ENCODE measurements around the gene ATG5.
A peak's percentile ranks its signal among the peaks of the same experiment; 100 is the strongest.

ATG5 gene

GRCh38 chr6:106325336-106326178 is at the start of gene ATG5:
TSS of gene ATG5 (minus strand) at chr6:106325760. CDS start at chr6:106316208, 9,552 bp downstream.
- DNase-seq (ENCODE audit: low read depth, low spot score), result peak; percentile 92
- peak within 1 kb of the TSS; percentile 97 for H3K4me3 ChIP-seq (ENCODE audit: low read depth, low read length)
- no peak for TF ChIP-seq CTCF (IDR thresholded peaks at IDR 0.05; ENCODE audit: insufficient read depth, low read length, missing control alignments)
- CTCF ChIA-PET, result interaction anchor here (0.8 to 2.1 kb wide), 5 partner anchors 10 to 236 kb away, joined by 4 to 10 read pairs (median 6); no protein-coding TSS in a partner anchor
- POLR2A ChIA-PET, result interaction anchor here (0.6 kb wide), 2 partner anchors 823 to 1636 kb away, joined by 3 to 4 read pairs; no protein-coding TSS in a partner anchor

- ChIA-PET CTCF (interaction anchor here (1.7 to 4.9 kb wide), 2 partner anchors 11 to 14 kb away, joined by 3 to 31 read pairs; partner anchors contain the start of gene CRYBG1), POLR2A (no interaction called here)
- no peak for TF ChIP-seq CTCF (IDR thresholded peaks at IDR 0.05; ENCODE audit: insufficient read depth, low read length, missing control alignments)
- no peak overlapping the region for H3K4me3 ChIP-seq (ENCODE audit: low read depth, low read length)
- no peak for DNase-seq (ENCODE audit: low read depth, low spot score)
Observed at GRCh38 chr6:106373502-106374239, 48.1 kb upstream of the ATG5 start.

- no peak for DNase-seq (ENCODE audit: low read depth, low spot score)
- POLR2A ChIA-PET, result no interaction called here
- H3K4me3 ChIP-seq (ENCODE audit: low read depth, low read length), result no peak overlapping the region
- CTCF ChIA-PET, result interaction anchor here (1.7 to 4.9 kb wide), 2 partner anchors 11 to 13 kb away, joined by 3 to 31 read pairs; partner anchors contain the start of gene CRYBG1
- no peak for TF ChIP-seq CTCF (IDR thresholded peaks at IDR 0.05; ENCODE audit: insufficient read depth, low read length, missing control alignments)
Observed at GRCh38 chr6:106372838-106373501, 47.4 kb upstream of the ATG5 start.

GRCh38 chr6:106370639-106371038 is 45.1 kb upstream of the ATG5 start:
- no peak for DNase-seq (ENCODE audit: low read depth, low spot score)
- H3K4me3 ChIP-seq (ENCODE audit: low read depth, low read length), result no peak overlapping the region
- TF ChIP-seq CTCF (IDR thresholded peaks at IDR 0.05; ENCODE audit: insufficient read depth, low read length, missing control alignments), result no peak
- POLR2A ChIA-PET, result no interaction called here
- CTCF ChIA-PET, result interaction anchor here (3.6 kb wide), 1 partner anchor 10 kb away, joined by 35 read pairs; the partner anchor contains the start of gene CRYBG1

GRCh38 chr6:106369739-106370138 is 44.2 kb upstream of the ATG5 start:
- TF ChIP-seq CTCF (IDR thresholded peaks at IDR 0.05; ENCODE audit: insufficient read depth, low read length, missing control alignments), result no peak
- CTCF ChIA-PET, result interaction anchor here (1.4 to 3.6 kb wide), 3 partner anchors 9 to 197 kb away, joined by 4 to 35 read pairs (median 6); partner anchors contain the start of gene CRYBG1
- POLR2A ChIA-PET, result no interaction called here

More at GRCh38 chr6:106369739-106370138, 44.2 kb upstream of the ATG5 start:
- H3K4me3 ChIP-seq (ENCODE audit: low read depth, low read length), result no peak overlapping the region
- no peak for DNase-seq (ENCODE audit: low read depth, low spot score)

Data from AG04449 (cell line).